ELR (cell line): ENCODE measurements around the gene IQSEC2.

Source experiments
- DNase-seq: peaks from one replicate; pipeline ENCODE4 v3.0.0-alpha.2; 2015; ENCODE audit warnings: low read depth

Gene IQSEC2

GRCh38 chrX:53281321-53281822 is at the start of gene IQSEC2:
TSS of gene IQSEC2 (minus strand) at chrX:53281584.
- DNase-seq, result peak; percentile 77

- DNase-seq, result no peak
These were observed 48.9 kb upstream of the IQSEC2 start for GRCh38 chrX:53330331-53330730.

- DNase-seq, result no peak
These were observed 43.4 kb upstream of the IQSEC2 start for GRCh38 chrX:53324803-53325202.

- no peak for DNase-seq
These were observed 42.7 kb upstream of the IQSEC2 start for GRCh38 chrX:53324085-53324484.

GRCh38 chrX:53323196-53323595 is 41.8 kb upstream of the IQSEC2 start:
- DNase-seq, result no peak

GRCh38 chrX:53321943-53322497 is 40.6 kb upstream of the IQSEC2 start:
- DNase-seq, result no peak

GRCh38 chrX:53321230-53321942 is 40.0 kb upstream of the IQSEC2 start:
- DNase-seq, result no peak

GRCh38 chrX:53320543-53321229 is 39.3 kb upstream of the IQSEC2 start:
- DNase-seq, result peak; percentile 18

GRCh38 chrX:53319614-53320542 is 38.5 kb upstream of the IQSEC2 start:
- DNase-seq, result peak; percentile 17

GRCh38 chrX:53318766-53319353 is 37.5 kb upstream of the IQSEC2 start:
- DNase-seq, result no peak

GRCh38 chrX:53317365-53318069 is 36.1 kb upstream of the IQSEC2 start:
- peak; percentile 58 for DNase-seq

GRCh38 chrX:53316860-53317237 is 35.5 kb upstream of the IQSEC2 start:
- no peak for DNase-seq

GRCh38 chrX:53316111-53316859 is 34.9 kb upstream of the IQSEC2 start:
- no peak for DNase-seq

- no peak for DNase-seq
These were observed 32.3 kb upstream of the IQSEC2 start for GRCh38 chrX:53313728-53314105.

GRCh38 chrX:53312946-53313727 is 31.8 kb upstream of the IQSEC2 start:
- DNase-seq, result peak; percentile 80

GRCh38 chrX:53309837-53310236 is 28.5 kb upstream of the IQSEC2 start:
- no peak for DNase-seq

- no peak for DNase-seq
These were observed 27.5 kb upstream of the IQSEC2 start for GRCh38 chrX:53308836-53309235.

- DNase-seq, result no peak
These were observed 24.9 kb upstream of the IQSEC2 start for GRCh38 chrX:53305996-53306937.
